GM18505 (cell line): ENCODE measurements around the gene B4GALNT4.
"Not testable (repeated sequence)": the region's sequence is repeated elsewhere in the genome, so short reads cannot be mapped to it uniquely, and the experiment has no call there.

Experiments
- ATAC-seq: cut with Tn5 transposase; IDR thresholded peaks from one replicate; pipeline ENCODE4 v1.9.1; 2021; ENCODE audit not compliant: unreplicated experiment
- POLR2A ChIP-seq: IDR thresholded peaks from 4 replicates; pipeline ENCODE4 v1.6.1; 2011; ENCODE audit warnings: borderline replicate concordance; ENCODE audit not compliant: insufficient read depth, insufficient read length; ENCODE audit errors: extremely low read depth

The B4GALNT4 gene

GRCh38 chr11:331358-332060 lies 37.8 kb upstream of the B4GALNT4 start:
- ATAC-seq: no peak
- TF ChIP-seq POLR2A: no peak

- no peak for TF ChIP-seq POLR2A
- ATAC-seq: no peak
Measured at GRCh38 chr11:332651-333480, 36.4 kb upstream of the B4GALNT4 start.

- not testable (repeated sequence) for ATAC-seq
Measured at GRCh38 chr11:333616-334263, 35.6 kb upstream of the B4GALNT4 start.

GRCh38 chr11:334264-334994 lies 34.9 kb upstream of the B4GALNT4 start:
- no peak for TF ChIP-seq POLR2A
- ATAC-seq: no peak

- no peak for TF ChIP-seq POLR2A
Measured at GRCh38 chr11:335779-336658, 33.3 kb upstream of the B4GALNT4 start.

GRCh38 chr11:336659-337198 lies 32.6 kb upstream of the B4GALNT4 start:
- ATAC-seq: no peak
- TF ChIP-seq POLR2A: no peak

More at GRCh38 chr11:335779-336658, 33.3 kb upstream of the B4GALNT4 start:
- no peak for ATAC-seq

GRCh38 chr11:337711-338110 lies 31.6 kb upstream of the B4GALNT4 start:
- TF ChIP-seq POLR2A: no peak
- ATAC-seq: no peak

- no peak for TF ChIP-seq POLR2A
- ATAC-seq: no peak
Measured at GRCh38 chr11:339963-340362, 29.3 kb upstream of the B4GALNT4 start.

- no peak for TF ChIP-seq POLR2A
- ATAC-seq: no peak
Measured at GRCh38 chr11:340539-341512, 28.5 kb upstream of the B4GALNT4 start.

- ATAC-seq: no peak
- no peak for TF ChIP-seq POLR2A
Measured at GRCh38 chr11:342328-342727, 27.0 kb upstream of the B4GALNT4 start.
